ENCODE measurements around the gene TAF4.

Gene TAF4

GRCh38 chr20:61938839-61939690 is 126.6 kb downstream of the TAF4 start:
- no peak for FAIRE-seq

- no peak for FAIRE-seq
Measured at GRCh38 chr20:61937963-61938838, 127.5 kb downstream of the TAF4 start.

GRCh38 chr20:61937146-61937962 is 128.3 kb downstream of the TAF4 start:
- FAIRE-seq: no peak

GRCh38 chr20:61936701-61937131 is 129.0 kb downstream of the TAF4 start:
- FAIRE-seq: no peak

- FAIRE-seq: no peak
Measured at GRCh38 chr20:61935926-61936700, 129.6 kb downstream of the TAF4 start.

GRCh38 chr20:61934716-61935530 is 130.8 kb downstream of the TAF4 start:
- no peak for FAIRE-seq

GRCh38 chr20:61933951-61934715 is 131.5 kb downstream of the TAF4 start:
- FAIRE-seq: no peak

GRCh38 chr20:61933481-61933950 is 132.2 kb downstream of the TAF4 start:
- FAIRE-seq: no peak

- FAIRE-seq: no peak
Measured at GRCh38 chr20:61932711-61933480, 132.8 kb downstream of the TAF4 start.

- no peak for FAIRE-seq
Measured at GRCh38 chr20:61932199-61932592, 133.5 kb downstream of the TAF4 start.

GRCh38 chr20:61931476-61932198 is 134.0 kb downstream of the TAF4 start:
- FAIRE-seq: no peak

GRCh38 chr20:61930776-61931475 is 134.8 kb downstream of the TAF4 start:
- no peak for FAIRE-seq

- FAIRE-seq: no peak
Measured at GRCh38 chr20:61929971-61930666, 135.6 kb downstream of the TAF4 start.

GRCh38 chr20:61929561-61929960 is 136.1 kb downstream of the TAF4 start:
- no peak for FAIRE-seq

GRCh38 chr20:61927826-61928541 is 137.7 kb downstream of the TAF4 start:
- no peak for FAIRE-seq

- FAIRE-seq: no peak
Measured at GRCh38 chr20:61927193-61927825, 138.4 kb downstream of the TAF4 start.
